ENCODE results near the gene LYPD1.
A peak's percentile ranks its signal among the peaks of the same experiment; 100 is the strongest.

LYPD1 gene

DNA sequence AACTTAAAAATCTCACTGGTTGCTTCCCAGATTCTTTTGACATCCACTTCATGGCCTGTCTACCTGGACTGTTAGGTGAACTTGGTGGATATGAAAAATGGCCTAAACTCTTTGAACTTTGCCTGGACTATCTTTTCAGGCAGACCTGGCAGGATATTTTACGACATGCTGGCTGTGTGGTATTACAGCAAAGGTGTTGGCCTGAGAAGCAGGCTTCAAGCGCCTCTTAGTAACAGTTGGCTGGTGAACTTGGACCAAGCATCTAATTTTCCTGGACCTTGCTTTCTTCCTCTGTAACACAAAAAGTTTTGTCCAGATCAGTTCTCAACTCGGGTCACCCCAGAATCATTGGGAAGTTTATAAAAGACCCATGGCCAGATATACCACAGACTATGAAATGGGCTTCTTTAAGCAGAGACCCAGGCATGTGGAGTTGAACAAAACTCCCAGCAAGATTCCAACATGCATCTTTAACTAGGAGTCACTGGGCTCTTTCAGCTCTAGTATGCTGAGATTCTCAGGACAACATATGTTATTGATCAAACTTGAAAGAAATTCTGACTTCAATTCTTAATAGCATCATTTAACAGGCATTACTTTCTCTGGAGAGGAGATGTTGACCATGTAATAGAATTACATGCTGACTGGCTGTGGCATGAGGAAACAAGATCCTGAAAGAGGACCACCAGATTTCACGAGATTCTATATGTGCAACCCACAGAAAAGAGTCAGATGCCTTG lies 4.4 kb downstream of the LYPD1 start:
- Histone ChIP-seq H2BK5ac (ENCODE audit: low read depth, low read length, poor library complexity, severe bottlenecking) (no peak overlapping the region), H3K9me3 (ENCODE audit: control insufficient read depth, low read length) (no peaks in the 10 kb centered on the region), H3K18ac (ENCODE audit: low read depth in 1 of 2, low read length in 2 of 2) (no peak overlapping the region), H4K91ac (ENCODE audit: low read length) (no peak overlapping the region), H3K4me1 (ENCODE audit: control insufficient read depth, insufficient read depth, low read depth, low read length) (peaks cover 22% of the 10 kb centered on the region), H3K4ac (ENCODE audit: low read depth in 1 of 2, low read length in 2 of 2) (no peak overlapping the region), H2BK12ac (ENCODE audit: low read length in 2 of 2) (no peak overlapping the region), H2AFZ (ENCODE audit: low read depth, low read length) (no peak overlapping the region), H3K23ac (ENCODE audit: low read length in 2 of 2) (no peak overlapping the region), H2BK15ac (ENCODE audit: low read depth, poor library complexity, severe bottlenecking) (no peak overlapping the region), H3K79me1 (replicated peaks; ENCODE audit: low read length, poor library complexity, severe bottlenecking) (peaks cover 11% of the 10 kb centered on the region), H3K4me3 (ENCODE audit: insufficient read depth in 1 of 2, low read depth in 1 of 2, low read length in 2 of 2) (no peak overlapping the region), H3K36me3 (ENCODE audit: control insufficient read depth in 1 of 2, insufficient read depth in 2 of 2, low read depth in 1 of 2, low read length in 2 of 2) (no peaks in the 10 kb centered on the region), H2AK5ac (ENCODE audit: low read length, severe bottlenecking) (no peak overlapping the region), H3K9ac (ENCODE audit: low read length) (no peak overlapping the region), H3K14ac (ENCODE audit: low read length in 2 of 2) (no peak overlapping the region), H3K4me2 (ENCODE audit: low read length, poor library complexity, severe bottlenecking) (peak overlapping the region; percentile 40), H2BK120ac (ENCODE audit: low read depth, low read length) (no peak overlapping the region), H3K27me3 (ENCODE audit: control insufficient read depth in 1 of 2, insufficient read depth in 1 of 2, low read length in 2 of 2) (peaks cover 5 to 44% of the 10 kb centered on the region in 2 experiments), H4K8ac (ENCODE audit: low read length) (no peak overlapping the region), H3K27ac (ENCODE audit: low read length, poor library complexity, severe bottlenecking) (no peak overlapping the region)
- no peak for DNase-seq
- WGBS, result 90% methylated on average over 4 of the region's 4 CpGs

DNA sequence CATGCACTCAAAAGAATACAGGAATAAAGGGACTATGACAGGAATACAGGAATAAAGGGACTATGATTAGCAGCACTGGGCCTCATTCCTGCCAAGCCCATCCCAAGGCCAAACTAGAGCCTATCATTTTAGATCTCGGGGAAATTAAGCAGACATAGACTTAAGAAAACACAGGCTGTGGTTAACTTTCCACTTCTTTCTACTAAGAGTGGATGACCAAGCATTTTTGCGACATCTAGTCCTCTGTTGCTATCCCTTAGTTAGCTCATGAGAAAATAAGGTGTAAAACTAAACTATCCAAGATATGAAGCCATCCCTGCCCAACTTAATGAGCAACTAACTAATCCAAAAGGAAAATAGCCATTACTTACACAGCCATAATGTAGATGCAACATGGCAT lies 5.9 kb downstream of the LYPD1 start:
- no peak overlapping the region for H3K14ac ChIP-seq (ENCODE audit: low read length in 2 of 2)
- H2BK120ac ChIP-seq (ENCODE audit: low read depth, low read length), result no peak overlapping the region
- no peak overlapping the region for H4K91ac ChIP-seq (ENCODE audit: low read length)
- H3K4me3 ChIP-seq (ENCODE audit: insufficient read depth in 1 of 2, low read depth in 1 of 2, low read length in 2 of 2), result no peak overlapping the region
- H3K27me3 ChIP-seq (ENCODE audit: control insufficient read depth in 1 of 2, insufficient read depth in 1 of 2, low read length in 2 of 2), result peaks cover 5 to 31% of the 10 kb centered on the region in 2 experiments
- H2AFZ ChIP-seq (ENCODE audit: low read depth, low read length), result no peak overlapping the region
- H3K4ac ChIP-seq (ENCODE audit: low read depth in 1 of 2, low read length in 2 of 2), result no peak overlapping the region
- H3K18ac ChIP-seq (ENCODE audit: low read depth in 1 of 2, low read length in 2 of 2), result no peak overlapping the region
- H3K27ac ChIP-seq (ENCODE audit: low read length, poor library complexity, severe bottlenecking), result no peak overlapping the region
- H3K9me3 ChIP-seq (ENCODE audit: control insufficient read depth, low read length), result no peaks in the 10 kb centered on the region
- H3K4me1 ChIP-seq (ENCODE audit: control insufficient read depth, insufficient read depth, low read depth, low read length), result peaks cover 10% of the 10 kb centered on the region
- no peaks in the 10 kb centered on the region for H3K36me3 ChIP-seq (ENCODE audit: control insufficient read depth in 1 of 2, insufficient read depth in 2 of 2, low read depth in 1 of 2, low read length in 2 of 2)
- no peak overlapping the region for H2BK12ac ChIP-seq (ENCODE audit: low read length in 2 of 2)
- peak; percentile 6 for DNase-seq
- no peak overlapping the region for H3K9ac ChIP-seq (ENCODE audit: low read length)
- peaks cover 3% of the 10 kb centered on the region for H3K79me1 ChIP-seq (replicated peaks; ENCODE audit: low read length, poor library complexity, severe bottlenecking)
- H3K23ac ChIP-seq (ENCODE audit: low read length in 2 of 2), result no peak overlapping the region
- H2BK5ac ChIP-seq (ENCODE audit: low read depth, low read length, poor library complexity, severe bottlenecking), result no peak overlapping the region
- no peak overlapping the region for H2BK15ac ChIP-seq (ENCODE audit: low read depth, poor library complexity, severe bottlenecking)
- no peak overlapping the region for H3K4me2 ChIP-seq (ENCODE audit: low read length, poor library complexity, severe bottlenecking)
- no peak overlapping the region for H2AK5ac ChIP-seq (ENCODE audit: low read length, severe bottlenecking)
- 86% methylated on average over 2 of the region's 2 CpGs for WGBS
- H4K8ac ChIP-seq (ENCODE audit: low read length), result no peak overlapping the region

DNA sequence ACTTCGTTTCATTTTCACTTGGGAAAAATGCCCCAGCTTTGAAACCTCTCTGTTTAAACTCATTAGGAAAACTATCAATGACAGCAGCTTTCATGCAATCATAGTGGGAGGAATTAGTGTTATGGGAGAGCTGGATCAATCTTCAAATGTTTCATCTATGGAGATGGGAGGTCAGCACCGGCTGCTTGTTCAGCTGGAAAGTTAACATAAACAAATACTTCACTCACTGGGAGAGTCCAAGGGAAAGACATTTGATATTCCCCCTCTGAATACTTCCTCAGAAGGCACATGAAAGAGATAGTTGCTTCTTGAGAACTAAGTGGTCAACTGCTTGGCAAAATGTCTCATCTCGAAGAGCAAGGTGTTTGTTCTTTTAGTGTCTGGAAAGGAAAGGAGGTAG lies 7.3 kb downstream of the LYPD1 start:
- Histone ChIP-seq H4K91ac (ENCODE audit: low read length) (no peak overlapping the region), H2BK5ac (ENCODE audit: low read depth, low read length, poor library complexity, severe bottlenecking) (no peak overlapping the region), H3K9me3 (ENCODE audit: control insufficient read depth, low read length) (no peaks in the 10 kb centered on the region), H3K27ac (ENCODE audit: low read length, poor library complexity, severe bottlenecking) (no peak overlapping the region), H3K4me3 (ENCODE audit: insufficient read depth in 1 of 2, low read depth in 1 of 2, low read length in 2 of 2) (no peak overlapping the region), H2BK120ac (ENCODE audit: low read depth, low read length) (no peak overlapping the region), H2AK5ac (ENCODE audit: low read length, severe bottlenecking) (no peak overlapping the region), H3K9ac (ENCODE audit: low read length) (no peak overlapping the region), H3K36me3 (ENCODE audit: control insufficient read depth in 1 of 2, insufficient read depth in 2 of 2, low read depth in 1 of 2, low read length in 2 of 2) (no peaks in the 10 kb centered on the region), H3K79me1 (replicated peaks; ENCODE audit: low read length, poor library complexity, severe bottlenecking) (peaks cover 3% of the 10 kb centered on the region), H3K27me3 (ENCODE audit: control insufficient read depth in 1 of 2, insufficient read depth in 1 of 2, low read length in 2 of 2) (peaks cover 0 to 18% of the 10 kb centered on the region in 2 experiments), H3K23ac (ENCODE audit: low read length in 2 of 2) (no peak overlapping the region), H3K18ac (ENCODE audit: low read depth in 1 of 2, low read length in 2 of 2) (no peak overlapping the region), H2BK15ac (ENCODE audit: low read depth, poor library complexity, severe bottlenecking) (no peak overlapping the region), H3K4ac (ENCODE audit: low read depth in 1 of 2, low read length in 2 of 2) (no peak overlapping the region), H3K14ac (ENCODE audit: low read length in 2 of 2) (no peak overlapping the region), H3K4me1 (ENCODE audit: control insufficient read depth, insufficient read depth, low read depth, low read length) (peaks cover 2% of the 10 kb centered on the region), H4K8ac (ENCODE audit: low read length) (no peak overlapping the region), H3K4me2 (ENCODE audit: low read length, poor library complexity, severe bottlenecking) (no peak overlapping the region), H2AFZ (ENCODE audit: low read depth, low read length) (no peak overlapping the region), H2BK12ac (ENCODE audit: low read length in 2 of 2) (no peak overlapping the region)
- WGBS, result 41% methylated on average over 1 of the region's 3 CpGs
- DNase-seq, result peak; percentile 23

DNA sequence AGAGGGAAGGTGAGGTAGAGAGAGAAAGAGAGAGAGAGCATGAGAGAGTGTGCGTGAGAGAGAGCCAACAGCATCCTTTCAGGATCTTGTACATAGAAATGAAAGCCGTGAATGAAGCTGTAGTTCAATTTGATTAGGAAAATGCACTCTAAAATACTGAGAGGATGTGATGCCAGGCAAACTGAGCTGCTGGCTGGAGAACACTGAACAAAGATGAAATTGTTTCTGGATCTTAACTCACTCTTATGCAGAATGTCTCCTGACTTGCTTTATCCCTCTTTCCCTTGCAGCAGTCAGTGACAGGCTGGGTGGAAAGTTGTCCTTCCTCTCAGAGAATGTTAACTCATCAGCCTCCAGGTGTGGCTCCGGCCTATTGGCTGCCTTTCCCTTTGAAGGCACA lies 10.7 kb downstream of the LYPD1 start:
- no peak overlapping the region for H3K4me2 ChIP-seq (ENCODE audit: low read length, poor library complexity, severe bottlenecking)
- no peak overlapping the region for H3K4me3 ChIP-seq (ENCODE audit: insufficient read depth in 1 of 2, low read depth in 1 of 2, low read length in 2 of 2)
- no peak overlapping the region for H4K8ac ChIP-seq (ENCODE audit: low read length)
- no peak overlapping the region for H3K4ac ChIP-seq (ENCODE audit: low read depth in 1 of 2, low read length in 2 of 2)
- no peak overlapping the region for H2BK12ac ChIP-seq (ENCODE audit: low read length in 2 of 2)
- no peak overlapping the region for H2AFZ ChIP-seq (ENCODE audit: low read depth, low read length)
- no peak overlapping the region for H3K23ac ChIP-seq (ENCODE audit: low read length in 2 of 2)
- H3K36me3 ChIP-seq (ENCODE audit: control insufficient read depth in 1 of 2, insufficient read depth in 2 of 2, low read depth in 1 of 2, low read length in 2 of 2), result no peaks in the 10 kb centered on the region
- no peaks in the 10 kb centered on the region for H3K9me3 ChIP-seq (ENCODE audit: control insufficient read depth, low read length)
- H3K4me1 ChIP-seq (ENCODE audit: control insufficient read depth, insufficient read depth, low read depth, low read length), result peaks cover 2% of the 10 kb centered on the region
- H3K9ac ChIP-seq (ENCODE audit: low read length), result no peak overlapping the region
- H2BK120ac ChIP-seq (ENCODE audit: low read depth, low read length), result no peak overlapping the region
- H3K27me3 ChIP-seq (ENCODE audit: control insufficient read depth in 1 of 2, insufficient read depth in 1 of 2, low read length in 2 of 2), result peaks cover 0 to 5% of the 10 kb centered on the region in 2 experiments
- 89% methylated on average over 3 of the region's 3 CpGs for WGBS
- no peak for DNase-seq
- no peak overlapping the region for H2BK15ac ChIP-seq (ENCODE audit: low read depth, poor library complexity, severe bottlenecking)
- no peak overlapping the region for H2BK5ac ChIP-seq (ENCODE audit: low read depth, low read length, poor library complexity, severe bottlenecking)
- no peak overlapping the region for H3K14ac ChIP-seq (ENCODE audit: low read length in 2 of 2)
- H3K79me1 ChIP-seq (replicated peaks; ENCODE audit: low read length, poor library complexity, severe bottlenecking), result peaks cover 3% of the 10 kb centered on the region
- no peak overlapping the region for H3K27ac ChIP-seq (ENCODE audit: low read length, poor library complexity, severe bottlenecking)
- H2AK5ac ChIP-seq (ENCODE audit: low read length, severe bottlenecking), result no peak overlapping the region
- no peak overlapping the region for H3K18ac ChIP-seq (ENCODE audit: low read depth in 1 of 2, low read length in 2 of 2)
- no peak overlapping the region for H4K91ac ChIP-seq (ENCODE audit: low read length)

All from mesenchymal stem cell (in vitro differentiated cells and primary cell).